ENCODE measurements around the gene HNF1A. TPM values are rescaled to one million over a fixed set of nuclear protein-coding genes. Genes with fewer than 3 reads are reported as not detected.

Gene HNF1A
- total and polyA plus RNA-seq, 8 donors, result 0.89 to 14.5 (median 6.0) TPM

DNA sequence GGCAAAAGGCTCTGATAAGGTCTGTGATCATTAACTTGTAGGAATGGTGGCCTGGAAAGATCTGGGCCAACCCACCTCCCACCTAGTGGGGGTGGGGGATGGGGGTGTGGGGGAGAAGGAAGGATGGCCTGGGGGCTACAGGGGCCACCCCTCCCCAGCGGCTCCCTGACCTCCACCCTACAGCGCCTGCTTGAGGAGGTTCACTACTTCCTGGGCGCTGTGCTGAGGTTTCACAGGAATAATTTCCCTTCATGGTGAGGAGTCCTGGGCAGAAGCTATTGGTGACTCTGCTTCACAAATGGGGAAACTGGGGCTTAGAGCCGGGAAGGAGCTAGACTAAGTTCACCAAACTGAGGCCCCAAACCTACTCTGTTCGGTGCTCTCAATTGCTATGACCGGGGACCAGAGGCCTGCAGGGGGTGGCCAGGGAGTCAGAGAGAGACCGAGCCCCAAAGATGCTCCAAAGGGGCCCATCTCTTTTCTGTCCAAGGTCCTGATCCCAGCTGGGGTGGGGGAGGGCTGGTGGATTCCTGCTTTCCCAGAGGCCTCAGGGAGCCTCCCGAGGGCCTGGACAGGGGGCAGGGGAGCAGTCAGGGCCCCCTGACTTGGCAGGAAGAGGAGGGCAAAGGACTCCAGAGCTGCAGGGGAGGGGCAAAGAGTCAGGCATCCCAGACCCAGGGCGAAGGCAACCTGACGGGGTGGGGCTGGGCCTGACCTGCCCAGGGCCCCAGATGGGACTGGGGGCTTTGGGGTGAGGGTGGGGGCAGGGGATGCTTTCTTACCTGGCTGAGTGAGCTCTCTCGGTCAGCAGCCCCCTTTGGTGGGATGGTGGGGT lies 1.7 kb downstream of the HNF1A start:
- Histone ChIP-seq H3K27ac (peak overlapping the region; percentile 86 to 92 (median 91)), H3K27me3 (no peaks in the 10 kb centered on the region), H3K4me3 (peak overlapping the region; percentile 46 to 66 (median 57)), H3K9me3 (no peaks in the 10 kb centered on the region), H3K36me3 (no peaks in the 10 kb centered on the region), H3K4me1 (peaks cover 18 to 54% (median 41%) of the 10 kb centered on the region in 4 donors)
- TF ChIP-seq EP300 (IDR thresholded peaks at IDR 0.05) (no peak), POLR2AphosphoS5 (IDR thresholded peaks at IDR 0.05) (no peak), POLR2A (IDR thresholded peaks at IDR 0.05) (no peak)
- TF ChIP-seq, protein P1, sequence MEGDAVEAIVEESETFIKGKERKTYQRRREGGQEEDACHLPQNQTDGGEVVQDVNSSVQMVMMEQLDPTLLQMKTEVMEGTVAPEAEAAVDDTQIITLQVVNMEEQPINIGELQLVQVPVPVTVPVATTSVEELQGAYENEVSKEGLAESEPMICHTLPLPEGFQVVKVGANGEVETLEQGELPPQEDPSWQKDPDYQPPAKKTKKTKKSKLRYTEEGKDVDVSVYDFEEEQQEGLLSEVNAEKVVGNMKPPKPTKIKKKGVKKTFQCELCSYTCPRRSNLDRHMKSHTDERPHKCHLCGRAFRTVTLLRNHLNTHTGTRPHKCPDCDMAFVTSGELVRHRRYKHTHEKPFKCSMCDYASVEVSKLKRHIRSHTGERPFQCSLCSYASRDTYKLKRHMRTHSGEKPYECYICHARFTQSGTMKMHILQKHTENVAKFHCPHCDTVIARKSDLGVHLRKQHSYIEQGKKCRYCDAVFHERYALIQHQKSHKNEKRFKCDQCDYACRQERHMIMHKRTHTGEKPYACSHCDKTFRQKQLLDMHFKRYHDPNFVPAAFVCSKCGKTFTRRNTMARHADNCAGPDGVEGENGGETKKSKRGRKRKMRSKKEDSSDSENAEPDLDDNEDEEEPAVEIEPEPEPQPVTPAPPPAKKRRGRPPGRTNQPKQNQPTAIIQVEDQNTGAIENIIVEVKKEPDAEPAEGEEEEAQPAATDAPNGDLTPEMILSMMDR (IDR thresholded peaks at IDR 0.05), result no peak
- intact Hi-C loops (cut with DNase I; ENCODE audit: low total_unique reads), result no loop called here
- peak in 1 of 2 donors; percentile 73 for DNase-seq
- 21 to 53% (median 37%) methylated on average over 9 to 11 of the region's 11 CpGs for WGBS, 5 donors

DNA sequence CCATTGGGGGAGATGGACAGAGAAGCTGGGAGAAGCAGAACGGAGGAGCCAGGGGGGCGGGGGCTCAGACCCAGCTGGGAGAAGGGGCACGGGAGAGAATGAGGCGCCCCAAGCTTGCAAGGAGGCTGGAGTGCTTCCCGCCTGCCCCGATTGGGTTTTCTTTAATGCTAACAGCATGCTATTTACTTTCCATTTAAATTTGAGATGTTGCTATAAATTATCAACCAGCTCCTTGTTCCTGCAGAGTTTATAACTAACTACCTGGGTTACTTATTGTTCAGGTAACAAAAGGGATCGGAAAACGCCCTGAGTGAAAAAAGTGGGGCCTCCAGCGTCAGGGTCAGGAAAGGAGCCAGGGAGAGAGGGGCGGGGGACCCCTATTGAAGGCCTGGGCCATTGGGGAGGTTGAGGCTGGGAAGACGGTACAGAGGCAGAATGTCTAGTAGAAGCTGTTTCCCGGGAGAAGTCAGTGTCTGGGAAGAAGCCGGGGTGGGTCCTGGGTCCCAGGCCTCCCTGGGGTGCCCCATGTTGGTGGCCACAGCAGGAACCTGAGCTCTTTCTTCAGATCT lies 2.5 kb downstream of the HNF1A start:
- Histone ChIP-seq H3K27me3 (no peaks in the 10 kb centered on the region), H3K9me3 (no peaks in the 10 kb centered on the region), H3K27ac (peak overlapping the region; percentile 86 to 92 (median 91)), H3K4me1 (peaks cover 21 to 61% (median 45%) of the 10 kb centered on the region in 4 donors), H3K4me3 (peak overlapping the region; percentile 46 to 66 (median 57)), H3K36me3 (no peaks in the 10 kb centered on the region)
- TF ChIP-seq EP300 (IDR thresholded peaks at IDR 0.05) (no peak), POLR2AphosphoS5 (IDR thresholded peaks at IDR 0.05) (peak in 2 of 3 donors; percentile 65 to 74), POLR2A (IDR thresholded peaks at IDR 0.05) (peak in 1 of 4 donors; percentile 41)
- TF ChIP-seq, protein P1 (IDR thresholded peaks at IDR 0.05), result no peak
- intact Hi-C loops (cut with DNase I; ENCODE audit: low total_unique reads), result no loop called here
- WGBS, 5 donors, result 22 to 47% (median 43%) methylated on average over 13 of the region's 13 CpGs
- DNase-seq, result peak; percentile 82 to 83

DNA sequence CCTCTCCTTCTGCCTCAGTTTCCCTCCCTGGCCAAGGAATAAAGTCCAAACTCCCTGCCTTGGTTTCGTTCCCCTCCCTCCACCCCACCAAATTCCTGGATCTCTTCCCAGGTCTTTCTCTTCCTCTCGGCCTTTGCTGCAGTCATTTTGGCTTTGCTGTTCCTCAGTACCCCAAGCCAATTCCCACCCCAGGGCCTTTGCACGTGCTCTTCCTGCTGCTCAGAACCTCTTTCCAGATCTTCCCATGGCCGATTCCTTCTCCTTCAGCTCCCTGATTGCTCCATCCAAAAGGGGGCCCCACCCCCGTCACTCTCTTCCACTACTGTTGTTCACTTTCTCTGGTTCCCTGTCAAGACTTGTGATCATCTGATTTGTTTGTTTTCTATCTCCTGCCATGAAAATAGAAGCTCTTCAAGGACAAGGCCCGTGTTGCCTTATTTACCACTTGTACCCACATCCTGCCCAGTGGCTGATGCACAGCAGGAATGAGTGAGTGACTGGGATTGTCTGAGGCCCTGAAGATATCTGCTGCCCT lies 3.1 kb downstream of the HNF1A start:
- no peak for DNase-seq
- no peaks in the 10 kb centered on the region for H3K9me3 ChIP-seq
- intact Hi-C loops (cut with DNase I; ENCODE audit: low total_unique reads), result no loop called here
- H3K4me3 ChIP-seq, result peak overlapping the region in 3 of 4 donors; percentile 55 to 66 (median 59)
- H3K27ac ChIP-seq, result peak overlapping the region; percentile 86 to 92 (median 91)
- 27 to 48% (median 34%) methylated on average over 6 of the region's 6 CpGs for WGBS, 5 donors
- TF ChIP-seq EP300 (IDR thresholded peaks at IDR 0.05), result no peak
- TF ChIP-seq, protein P1 (IDR thresholded peaks at IDR 0.05), result no peak
- TF ChIP-seq POLR2AphosphoS5 (IDR thresholded peaks at IDR 0.05), result no peak
- no peak for TF ChIP-seq POLR2A (IDR thresholded peaks at IDR 0.05)
- H3K4me1 ChIP-seq, result peaks cover 21 to 59% (median 41%) of the 10 kb centered on the region in 4 donors
- no peaks in the 10 kb centered on the region for H3K36me3 ChIP-seq
- no peaks in the 10 kb centered on the region for H3K27me3 ChIP-seq

DNA sequence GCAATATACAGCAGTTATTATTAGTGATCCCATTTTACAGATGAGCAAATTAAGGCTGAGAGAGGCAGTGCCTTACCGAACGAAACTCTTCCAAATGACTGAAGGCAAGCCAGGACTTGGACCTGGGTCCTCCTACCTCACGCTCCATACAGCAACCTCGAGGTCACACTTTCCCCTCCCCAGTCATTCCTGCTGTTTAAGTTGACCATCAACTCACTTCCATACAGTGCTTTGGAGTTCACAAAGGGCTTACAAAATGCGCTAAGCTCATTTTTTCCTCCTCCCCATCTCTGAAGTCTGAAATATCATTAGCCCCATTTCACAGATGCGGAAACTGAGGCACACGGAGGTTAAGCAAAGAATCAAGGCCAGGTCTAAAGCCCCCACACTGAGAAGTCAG lies 4.3 kb downstream of the HNF1A start:
- H3K4me1 ChIP-seq, result peaks cover 20 to 58% (median 34%) of the 10 kb centered on the region in 4 donors
- no peaks in the 10 kb centered on the region for H3K27me3 ChIP-seq
- intact Hi-C loops (cut with DNase I; ENCODE audit: low total_unique reads), result no loop called here
- H3K4me3 ChIP-seq, result no peak overlapping the region
- H3K36me3 ChIP-seq, result no peaks in the 10 kb centered on the region
- no peaks in the 10 kb centered on the region for H3K9me3 ChIP-seq
- peak overlapping the region; percentile 86 to 92 (median 91) for H3K27ac ChIP-seq
- DNase-seq, result no peak
- WGBS, 5 donors, result 70 to 82% (median 71%) methylated on average over 7 of the region's 7 CpGs
- TF ChIP-seq, protein P1 (IDR thresholded peaks at IDR 0.05), result no peak
- TF ChIP-seq POLR2AphosphoS5 (IDR thresholded peaks at IDR 0.05), result no peak
- TF ChIP-seq POLR2A (IDR thresholded peaks at IDR 0.05), result no peak
- TF ChIP-seq EP300 (IDR thresholded peaks at IDR 0.05), result no peak
